GM18502 (cell line): Measurements from ENCODE around the gene RPS6KC1.
"Not testable (repeated sequence)": the region's sequence is repeated elsewhere in the genome, so short reads cannot be mapped to it uniquely, and the experiment has no call there.

Experiments
- ATAC-seq: cut with Tn5 transposase; IDR thresholded peaks from one replicate; pipeline ENCODE4 v1.9.1; 2021; ENCODE audit warnings: mild to moderate bottlenecking; ENCODE audit not compliant: unreplicated experiment, poor library complexity

Gene RPS6KC1

DNA sequence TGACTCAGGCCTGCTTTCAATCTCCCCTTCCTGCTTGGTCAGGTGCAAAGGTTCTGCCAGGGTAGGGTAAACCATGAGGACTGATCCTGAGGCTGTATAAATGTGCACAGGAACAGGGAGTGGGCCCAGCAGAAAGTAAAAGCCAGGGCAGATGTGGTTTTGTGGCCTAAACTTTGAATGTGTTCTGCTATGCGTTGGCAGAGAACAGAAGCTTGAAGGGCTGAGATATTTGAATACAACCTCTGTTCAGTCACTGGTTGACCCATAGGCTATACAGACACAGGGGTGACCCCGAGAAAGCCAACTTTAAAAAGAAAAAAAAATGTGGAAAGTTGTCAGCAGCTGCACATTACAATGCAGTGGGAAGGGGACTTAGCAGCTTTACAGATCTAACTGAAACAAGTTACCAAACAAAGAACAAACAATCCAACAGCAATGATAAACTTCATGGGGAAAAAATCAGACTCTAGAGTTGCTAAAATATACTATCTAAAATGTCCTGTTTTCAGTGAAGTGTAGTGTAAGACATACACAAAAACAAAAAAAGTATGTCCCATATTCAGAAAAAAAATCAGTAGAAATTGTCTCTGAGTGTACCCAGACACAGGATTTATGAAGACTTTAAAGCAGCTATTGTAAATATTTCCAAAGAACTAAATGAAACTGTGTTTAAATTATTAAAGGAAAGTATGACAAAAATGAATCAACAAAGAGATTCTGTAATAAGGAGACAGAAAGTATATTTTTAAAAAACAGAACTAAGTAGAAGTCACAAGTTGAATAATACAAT lies 216.1 kb downstream of the RPS6KC1 start:
- ATAC-seq = no peak

DNA sequence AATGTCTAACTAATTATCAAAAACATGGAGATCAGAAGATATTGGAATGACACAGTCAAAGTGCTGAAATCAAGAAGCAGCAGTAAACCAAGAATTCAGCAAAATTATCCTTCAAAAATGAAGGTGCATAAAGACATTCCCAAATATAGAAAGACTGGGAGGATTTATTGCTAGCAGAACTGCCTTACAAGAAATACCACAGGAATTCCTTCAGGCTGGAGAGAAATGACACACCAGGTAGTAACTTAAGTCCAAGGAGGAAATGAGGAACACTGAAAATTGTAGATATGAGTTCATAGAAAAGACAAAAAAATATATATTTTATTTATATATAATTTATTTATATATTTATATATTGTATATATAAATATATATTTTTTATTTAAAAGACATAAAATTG lies 217.2 kb downstream of the RPS6KC1 start:
- no peak for ATAC-seq

DNA sequence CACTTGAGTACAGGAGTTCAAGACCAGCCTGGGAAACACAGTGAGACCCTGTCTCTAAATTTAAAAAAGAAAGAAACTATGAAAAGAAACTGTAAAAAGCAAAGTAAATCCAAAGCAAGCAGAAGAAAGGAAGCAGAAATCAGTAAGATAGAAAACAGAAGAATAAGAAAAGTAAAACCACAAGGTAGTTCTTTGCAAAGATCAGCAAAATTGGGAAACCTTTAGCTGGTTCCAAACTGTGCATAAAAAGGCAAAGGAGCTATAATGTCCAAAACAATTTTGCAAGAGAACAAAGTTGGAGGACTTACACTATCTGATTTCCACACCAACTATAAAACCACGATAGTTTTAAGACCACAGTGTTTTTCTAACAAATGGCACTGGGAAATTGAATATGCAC lies 218.8 kb downstream of the RPS6KC1 start:
- no peak for ATAC-seq

DNA sequence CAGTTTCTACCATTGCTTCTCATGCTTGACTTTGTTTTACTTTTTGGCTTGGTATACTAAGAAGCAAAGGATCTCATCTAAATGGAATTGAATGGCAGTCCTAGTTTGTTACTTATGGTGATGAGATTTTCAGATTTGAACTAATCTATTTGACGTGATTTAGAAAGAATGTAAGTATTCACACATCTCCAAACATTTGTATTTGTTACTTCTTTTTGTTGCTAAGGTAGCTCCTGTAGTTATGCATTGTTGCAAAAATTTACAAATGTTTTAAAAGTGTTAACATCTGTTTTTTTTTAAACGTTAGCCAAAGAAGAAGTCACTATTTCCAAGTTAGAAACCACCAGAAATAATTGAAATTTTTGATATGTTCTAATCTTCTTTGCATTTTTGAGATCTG lies 222.5 kb downstream of the RPS6KC1 start:
- no peak for ATAC-seq

DNA sequence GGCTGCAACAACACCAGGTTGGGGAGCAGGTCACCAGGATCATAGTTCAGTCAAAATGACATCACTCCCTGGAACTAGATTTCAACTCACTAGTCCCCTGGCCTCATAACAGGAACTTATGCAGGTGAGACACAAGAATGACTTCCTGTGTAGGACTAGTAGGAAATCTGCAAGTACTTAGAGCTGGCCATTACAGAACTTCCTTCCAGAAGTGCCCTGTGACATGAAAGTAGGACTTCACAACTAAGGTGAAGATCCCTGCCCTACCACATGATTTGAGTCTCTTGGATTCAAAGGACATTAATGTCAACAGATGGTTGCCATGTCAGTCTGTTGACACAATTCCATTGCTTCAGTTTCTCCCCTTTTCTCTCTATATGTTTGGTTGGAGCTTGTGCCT lies 223.1 kb downstream of the RPS6KC1 start:
- ATAC-seq = no peak

DNA sequence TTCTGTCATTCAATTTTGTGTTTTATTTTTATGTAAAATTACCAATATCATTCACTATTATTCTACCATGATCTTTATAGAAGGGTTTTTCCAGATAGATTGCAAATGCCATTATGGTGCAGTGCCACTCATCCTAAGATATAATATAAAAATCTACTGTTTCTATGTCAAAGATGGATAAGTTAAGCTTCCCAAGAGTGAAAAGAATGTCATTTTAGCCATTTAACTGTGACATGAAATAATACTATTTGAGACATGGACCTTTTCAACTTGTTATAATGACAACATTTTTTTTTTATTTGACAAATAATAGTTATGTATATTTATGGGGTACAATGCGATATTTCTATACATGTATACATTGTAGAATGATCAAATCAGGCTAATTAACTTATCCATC lies 224.3 kb downstream of the RPS6KC1 start:
- ATAC-seq = no peak

DNA sequence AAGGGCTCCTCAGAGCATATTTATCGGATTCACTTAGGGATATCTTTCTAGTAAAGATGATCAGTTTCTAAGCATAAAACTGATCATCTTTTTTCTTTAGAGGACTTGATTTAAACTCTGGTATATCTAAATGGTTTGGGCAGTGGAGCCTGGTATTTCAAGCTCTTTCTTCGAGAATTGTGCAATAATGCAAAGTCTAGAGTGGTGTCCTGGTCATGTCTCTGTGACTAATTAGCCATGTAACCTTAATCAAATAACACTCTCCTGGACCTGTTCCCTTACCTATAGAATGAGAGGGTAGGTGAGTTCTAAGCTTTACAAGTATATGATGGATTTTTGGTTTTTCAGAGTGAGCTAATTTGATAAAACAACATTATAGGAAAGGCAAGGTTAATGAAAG lies 225.2 kb downstream of the RPS6KC1 start:
- ATAC-seq = no peak

DNA sequence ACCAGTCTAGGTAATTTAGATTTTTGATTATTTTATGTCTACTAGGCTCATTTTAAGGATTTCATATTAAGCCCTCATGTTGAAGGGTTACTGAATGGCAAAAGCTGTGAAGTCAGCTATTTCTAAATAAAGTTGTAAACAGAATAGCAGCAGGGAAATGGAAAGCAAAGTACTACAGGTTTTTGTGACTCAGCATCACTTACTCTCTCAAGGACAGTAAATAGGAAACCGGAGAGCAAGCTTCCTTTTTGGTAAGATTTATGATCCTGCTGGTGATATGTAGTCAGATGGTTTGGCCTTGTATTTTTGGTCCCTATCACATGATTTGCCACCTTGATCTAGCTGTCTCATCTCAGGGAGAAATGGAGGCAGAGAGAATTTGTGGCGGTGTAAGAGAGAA lies 226.0 kb downstream of the RPS6KC1 start:
- ATAC-seq = no peak

DNA sequence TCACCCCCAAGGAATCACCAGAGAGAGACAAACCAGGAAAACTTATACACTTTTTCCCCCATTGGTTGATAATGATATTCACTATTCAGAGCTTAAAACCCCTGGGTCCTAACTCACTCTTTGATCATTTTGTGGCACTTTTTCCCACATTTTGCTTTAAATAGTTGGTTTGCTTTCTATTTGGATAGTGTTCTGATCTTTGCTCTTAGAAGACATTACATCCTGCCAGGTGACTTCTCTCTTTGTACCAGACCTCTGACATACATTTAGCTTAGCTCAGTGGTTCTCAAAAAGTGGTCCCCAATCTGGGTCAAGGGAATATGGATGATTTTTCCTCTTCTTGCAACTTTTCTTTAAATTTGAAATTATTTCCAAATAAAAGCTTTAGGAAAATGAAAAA lies 228.4 kb downstream of the RPS6KC1 start:
- ATAC-seq = no peak

DNA sequence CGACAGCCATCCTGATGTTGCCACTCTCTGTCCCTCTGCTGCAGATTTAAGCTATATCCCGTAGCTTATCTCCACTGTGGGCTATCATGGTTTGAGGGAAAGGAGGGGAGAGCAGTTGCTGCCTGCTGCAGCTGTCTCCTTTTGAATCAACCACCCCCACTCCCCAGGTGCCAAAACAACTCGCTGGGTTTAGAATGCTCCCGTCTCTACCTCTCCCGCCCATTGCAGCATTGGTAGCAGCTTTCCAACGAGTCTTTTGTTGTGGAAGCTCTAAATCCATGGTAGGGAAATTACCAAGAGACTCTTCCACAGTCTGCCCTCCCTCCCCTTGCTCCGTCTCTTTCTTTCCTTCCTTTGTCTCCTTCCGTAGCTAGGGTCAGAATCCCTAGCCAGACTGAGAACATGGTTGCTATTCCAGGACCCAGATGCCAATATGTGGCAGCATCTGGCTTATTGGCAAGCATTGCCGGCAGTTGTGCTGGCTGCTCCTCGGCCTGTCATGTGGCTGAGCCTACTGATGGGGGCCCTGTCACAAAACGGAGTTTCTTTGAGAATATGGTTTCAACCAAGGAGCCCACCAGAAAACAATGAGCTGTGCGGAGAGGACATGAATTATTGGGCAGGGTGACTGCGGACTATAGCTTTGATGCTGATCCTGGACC lies 230.7 kb downstream of the RPS6KC1 start:
- ATAC-seq = no peak

DNA sequence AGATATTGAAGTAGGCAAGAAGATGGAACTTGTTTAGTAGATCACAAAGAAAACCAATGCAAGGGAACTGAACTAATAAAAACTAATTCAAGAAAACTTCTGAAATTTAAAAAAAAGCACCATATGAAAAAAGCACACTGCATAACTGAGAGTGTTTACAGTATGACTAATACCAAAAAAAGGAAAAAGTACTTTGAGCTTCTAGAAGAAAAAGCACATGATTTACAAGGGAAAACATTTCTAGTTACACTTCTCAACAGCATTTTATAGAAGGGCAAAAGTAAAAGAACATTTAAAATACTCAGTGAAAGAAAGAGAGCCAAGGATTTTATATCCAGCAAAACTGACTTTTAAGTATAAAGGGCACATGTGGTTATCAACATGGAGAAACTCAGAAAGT lies 233.6 kb downstream of the RPS6KC1 start:
- no peak for ATAC-seq

DNA sequence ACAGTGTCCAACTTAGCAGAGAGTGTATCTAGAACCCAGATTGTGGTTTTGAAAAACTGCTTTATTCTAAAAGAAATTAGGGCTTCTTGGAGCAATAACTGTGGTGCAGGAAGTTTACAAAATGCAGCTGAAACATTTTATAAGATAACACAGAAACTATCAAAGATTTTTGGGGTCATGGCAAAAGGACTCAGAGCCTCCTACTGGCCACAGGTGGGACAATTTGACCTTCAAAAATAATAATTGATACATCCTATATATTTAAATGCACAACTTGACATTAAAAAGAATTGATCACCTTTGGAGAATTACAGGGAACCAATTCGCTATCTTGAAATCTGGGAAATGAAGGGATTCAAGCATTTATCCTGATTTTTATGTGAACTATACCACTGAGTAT lies 235.2 kb downstream of the RPS6KC1 start:
- no peak for ATAC-seq

DNA sequence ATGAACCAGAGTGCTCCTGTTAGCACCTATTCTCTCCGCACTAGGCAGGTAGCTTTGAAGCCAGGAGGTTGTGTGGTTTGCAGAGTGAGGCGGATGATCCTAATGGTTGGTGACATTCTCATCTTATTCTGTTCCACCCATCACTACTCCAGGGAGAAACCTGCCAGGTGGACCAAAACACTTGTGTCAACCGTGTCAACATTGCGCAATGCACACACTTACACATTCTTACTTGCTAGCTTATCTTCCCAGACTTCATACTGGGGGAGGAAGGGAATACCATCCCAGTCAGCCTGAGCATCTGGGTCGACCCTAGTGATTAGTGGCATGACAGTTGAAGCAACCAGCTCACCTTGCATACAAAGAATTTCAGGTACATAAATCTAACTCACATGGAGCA lies 236.9 kb downstream of the RPS6KC1 start:
- ATAC-seq = no peak

DNA sequence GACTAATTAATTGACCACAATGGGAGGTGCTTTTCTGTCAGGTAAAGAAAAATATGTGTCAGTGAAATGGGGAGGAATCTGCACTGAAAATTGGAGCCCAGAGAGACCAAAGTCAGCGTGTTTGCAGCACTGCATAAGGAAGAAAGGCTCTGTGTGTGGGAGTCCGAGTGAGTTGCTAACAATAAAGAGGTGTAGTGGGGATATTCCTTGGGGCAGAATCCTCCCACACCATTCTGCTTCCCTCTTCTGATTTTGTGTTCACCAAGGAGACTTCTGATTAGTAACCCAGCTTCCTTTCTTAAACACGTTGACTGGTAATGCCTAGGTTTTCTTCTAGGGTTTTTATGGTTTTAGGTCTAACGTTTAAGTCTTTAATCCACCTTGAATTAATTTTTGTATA lies 240.5 kb downstream of the RPS6KC1 start:
- ATAC-seq = no peak

DNA sequence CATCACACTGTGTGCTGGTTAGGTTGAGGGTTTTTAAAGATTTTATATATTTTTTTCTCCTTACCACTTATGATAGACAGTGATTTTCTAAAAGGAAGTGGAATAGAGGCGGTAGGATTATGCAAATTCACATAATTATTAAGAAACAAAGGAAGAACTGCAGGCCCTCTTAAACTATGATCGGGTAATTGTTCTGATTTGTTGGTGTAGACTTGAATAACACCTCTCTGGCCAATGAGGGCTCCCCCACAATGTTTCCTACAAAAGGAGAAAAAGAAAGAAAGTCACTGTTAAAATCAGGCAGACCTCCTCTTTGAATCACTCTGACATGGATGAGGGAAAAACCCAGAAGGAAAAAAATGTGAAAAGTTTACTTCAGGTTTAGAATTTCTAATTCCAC lies 241.6 kb downstream of the RPS6KC1 start:
- ATAC-seq = no peak

DNA sequence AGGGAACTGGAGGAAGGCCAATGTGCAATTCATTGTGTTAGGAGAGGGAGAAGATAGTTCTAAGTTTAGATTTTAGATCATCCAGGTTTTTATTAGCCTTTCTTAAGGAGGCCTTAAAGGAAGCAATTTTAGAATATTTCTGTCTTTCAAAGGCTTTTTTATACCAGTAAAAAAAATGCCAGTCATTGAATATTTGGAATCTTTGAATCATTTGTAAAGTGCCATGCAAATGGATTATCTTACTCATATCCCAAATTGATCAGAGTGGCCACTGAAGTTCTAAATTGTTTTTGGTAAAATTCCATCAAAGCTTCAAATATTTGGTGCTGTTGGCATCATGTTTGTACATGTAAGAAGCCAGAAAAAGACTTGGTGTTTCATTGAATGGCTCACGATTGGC lies 244.8 kb downstream of the RPS6KC1 start:
- ATAC-seq = no peak

DNA sequence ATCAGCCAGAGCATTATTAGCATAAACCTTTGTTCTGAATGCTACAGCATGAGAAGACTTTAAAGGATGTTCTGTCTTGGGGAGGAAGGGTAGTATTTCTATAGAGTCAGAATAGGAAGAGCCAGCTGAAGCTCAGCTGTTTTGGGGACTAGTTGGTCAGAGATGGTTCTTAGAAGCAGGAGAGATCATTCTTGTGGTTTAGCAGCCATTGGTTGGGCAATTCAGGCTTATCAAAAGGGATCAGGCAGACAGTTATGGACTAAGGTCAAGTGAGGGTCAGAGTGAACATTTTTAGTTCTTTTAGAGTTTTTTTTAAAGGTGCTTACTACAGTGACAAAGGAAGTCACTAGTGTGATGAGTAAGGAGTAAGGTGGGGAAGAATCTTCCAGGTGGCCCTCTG lies 245.5 kb downstream of the RPS6KC1 start:
- ATAC-seq = no peak

DNA sequence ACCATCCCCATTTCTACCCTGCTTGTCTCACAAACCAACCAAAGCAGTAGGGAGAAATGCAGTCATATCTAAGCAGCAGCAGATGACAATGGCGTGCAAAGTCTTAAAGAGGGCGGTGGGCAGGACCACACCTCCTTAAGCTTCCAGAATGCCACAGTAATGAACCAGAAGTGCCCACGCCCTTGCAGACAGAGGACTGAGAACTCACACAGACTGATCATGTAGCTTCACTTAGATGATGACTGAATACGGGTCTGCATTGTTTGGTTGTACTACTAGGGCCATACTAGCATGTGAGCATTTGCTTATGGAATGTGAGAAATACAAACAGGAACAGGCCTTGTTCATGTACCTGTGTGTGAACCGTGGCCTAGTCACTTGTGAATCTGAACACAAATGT lies 246.0 kb downstream of the RPS6KC1 start:
- no peak for ATAC-seq

DNA sequence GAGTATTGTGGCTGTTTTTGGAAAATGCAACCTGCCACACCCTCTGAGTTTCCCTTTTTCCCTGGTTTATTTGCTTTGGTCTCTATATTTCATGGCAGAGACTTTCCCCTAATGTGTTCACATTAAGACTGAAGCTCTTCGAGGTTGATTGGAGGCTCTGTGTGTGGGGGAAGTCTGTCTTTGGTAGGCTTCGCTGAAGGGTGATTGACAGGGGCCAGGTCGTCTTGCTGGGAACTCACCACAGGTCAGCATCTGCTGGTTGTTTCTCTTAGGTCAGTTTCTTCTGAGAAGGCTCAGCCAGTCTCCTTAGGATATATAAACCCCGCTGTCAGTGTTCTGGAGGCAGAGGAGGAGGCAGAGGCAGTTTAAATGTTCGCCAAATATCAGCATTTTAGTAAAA lies 249.4 kb downstream of the RPS6KC1 start:
- ATAC-seq = no peak

DNA sequence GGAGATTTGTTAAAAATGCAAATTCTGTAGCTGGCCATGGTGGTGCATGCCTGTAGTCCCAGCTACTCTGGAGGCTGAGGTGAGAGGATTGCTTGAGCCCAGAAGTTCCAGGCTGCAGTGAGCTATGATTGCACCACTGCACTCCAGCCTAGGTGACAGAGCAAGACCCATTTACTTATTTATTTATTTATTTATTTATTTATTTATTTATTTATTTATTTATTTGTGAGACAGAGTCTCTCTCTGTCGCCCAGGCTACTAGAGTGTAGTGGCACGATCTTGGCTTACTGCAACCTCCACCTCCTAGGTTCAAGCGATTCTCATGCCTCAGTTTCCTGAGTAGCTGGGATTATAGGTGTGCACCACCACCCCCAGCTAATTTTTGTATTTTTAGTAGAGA lies 250.5 kb downstream of the RPS6KC1 start:
- ATAC-seq = not testable (repeated sequence)

DNA sequence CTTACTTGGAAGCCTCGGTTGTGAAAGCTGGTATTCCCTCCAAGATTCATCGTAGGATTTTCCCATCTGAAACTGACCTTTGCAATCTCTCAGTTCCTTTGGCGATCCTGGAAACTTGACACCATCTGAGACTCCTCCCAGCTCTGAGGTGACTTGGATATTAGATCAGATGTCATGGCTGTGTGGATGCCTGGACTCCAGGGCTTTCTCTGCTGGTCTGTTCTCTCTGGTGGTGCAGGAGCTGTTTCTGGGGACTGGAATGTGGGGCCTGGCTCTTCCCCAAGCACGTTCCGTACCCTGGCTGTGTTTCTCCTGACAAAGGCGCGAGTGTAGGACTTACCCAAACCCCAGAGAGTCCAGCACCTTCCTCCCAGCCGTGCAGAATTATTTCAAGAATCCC lies 252.2 kb downstream of the RPS6KC1 start:
- ATAC-seq = no peak

DNA sequence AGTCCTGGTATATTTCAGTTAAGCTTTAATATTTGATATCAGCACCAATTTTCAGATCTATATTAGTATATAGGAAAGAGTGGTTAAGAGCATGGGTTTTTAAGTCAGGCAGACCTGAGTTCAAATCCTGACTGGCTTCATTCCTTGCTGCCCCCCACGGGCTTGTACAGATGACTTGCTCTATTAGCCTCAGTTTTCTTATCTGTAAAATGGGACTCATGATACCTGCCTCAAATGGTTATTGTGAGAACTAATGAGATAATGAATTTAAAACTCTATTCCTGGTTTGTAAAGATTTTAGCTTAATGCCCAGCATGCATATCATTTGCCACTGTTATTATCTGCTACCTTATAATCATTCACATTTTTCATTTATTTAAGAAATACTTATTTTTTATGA lies 264.5 kb downstream of the RPS6KC1 start:
- ATAC-seq = no peak
